Measurements from ENCODE around the gene LRRC75A. TPM values are rescaled to one million over a fixed set of nuclear protein-coding genes. Genes with fewer than 3 reads are reported as not detected.

LRRC75A gene
- total RNA-seq, 1 donor from 2014 or later, result 7.3 TPM

GRCh38 chr17:16477255-16477654 is 14.7 kb downstream of the LRRC75A start:
- no peaks in the 10 kb centered on the region for H3K4me1 Mint-ChIP-seq (ENCODE audit: low read depth, unreplicated experiment)
- H3K27ac Mint-ChIP-seq (ENCODE audit: unreplicated experiment), result no peak overlapping the region
- peaks cover 8% of the 10 kb centered on the region for H3K27me3 Mint-ChIP-seq (ENCODE audit: unreplicated experiment)
- no peaks in the 10 kb centered on the region for H3K36me3 Mint-ChIP-seq (ENCODE audit: unreplicated experiment)
- peaks cover 3% of the 10 kb centered on the region for H3K9me3 Mint-ChIP-seq (ENCODE audit: unreplicated experiment)
- no peak for TF ChIP-seq CTCF (IDR thresholded peaks at IDR 0.05; ENCODE audit: partially characterized antibody, unreplicated experiment)
- DNase-seq, result no peak
- H3K4me3 Mint-ChIP-seq (ENCODE audit: unreplicated experiment), result no peak overlapping the region

- TF ChIP-seq CTCF (IDR thresholded peaks at IDR 0.05; ENCODE audit: partially characterized antibody, unreplicated experiment), result no peak
- no peak for DNase-seq
- Mint-ChIP-seq H3K9me3 (ENCODE audit: unreplicated experiment) (peaks cover 3% of the 10 kb centered on the region), H3K4me3 (ENCODE audit: unreplicated experiment) (no peak overlapping the region), H3K4me1 (ENCODE audit: low read depth, unreplicated experiment) (peaks cover 7% of the 10 kb centered on the region), H3K27me3 (ENCODE audit: unreplicated experiment) (peaks cover 8% of the 10 kb centered on the region), H3K36me3 (ENCODE audit: unreplicated experiment) (no peaks in the 10 kb centered on the region), H3K27ac (ENCODE audit: unreplicated experiment) (no peak overlapping the region)
Measured at GRCh38 chr17:16475179-16475704, 16.8 kb downstream of the LRRC75A start.

- peaks cover 16% of the 10 kb centered on the region for H3K4me1 Mint-ChIP-seq (ENCODE audit: low read depth, unreplicated experiment)
- H3K27me3 Mint-ChIP-seq (ENCODE audit: unreplicated experiment), result peaks cover 8% of the 10 kb centered on the region
- no peaks in the 10 kb centered on the region for H3K36me3 Mint-ChIP-seq (ENCODE audit: unreplicated experiment)
- DNase-seq, result no peak
- H3K27ac Mint-ChIP-seq (ENCODE audit: unreplicated experiment), result no peak overlapping the region
- H3K9me3 Mint-ChIP-seq (ENCODE audit: unreplicated experiment), result peaks cover 3% of the 10 kb centered on the region
- no peak overlapping the region for H3K4me3 Mint-ChIP-seq (ENCODE audit: unreplicated experiment)
- no peak for TF ChIP-seq CTCF (IDR thresholded peaks at IDR 0.05; ENCODE audit: partially characterized antibody, unreplicated experiment)
Measured at GRCh38 chr17:16474012-16474725, 17.8 kb downstream of the LRRC75A start.

GRCh38 chr17:16473044-16474011 is 18.7 kb downstream of the LRRC75A start:
- Mint-ChIP-seq H3K27ac (ENCODE audit: unreplicated experiment) (no peak overlapping the region), H3K36me3 (ENCODE audit: unreplicated experiment) (no peaks in the 10 kb centered on the region), H3K9me3 (ENCODE audit: unreplicated experiment) (peaks cover 3% of the 10 kb centered on the region), H3K4me1 (ENCODE audit: low read depth, unreplicated experiment) (peaks cover 16% of the 10 kb centered on the region), H3K4me3 (ENCODE audit: unreplicated experiment) (no peak overlapping the region), H3K27me3 (ENCODE audit: unreplicated experiment) (peaks cover 3% of the 10 kb centered on the region)
- DNase-seq, result no peak
- TF ChIP-seq CTCF (IDR thresholded peaks at IDR 0.05; ENCODE audit: partially characterized antibody, unreplicated experiment), result no peak
